ENCODE results near the gene AFF4.

DNA sequence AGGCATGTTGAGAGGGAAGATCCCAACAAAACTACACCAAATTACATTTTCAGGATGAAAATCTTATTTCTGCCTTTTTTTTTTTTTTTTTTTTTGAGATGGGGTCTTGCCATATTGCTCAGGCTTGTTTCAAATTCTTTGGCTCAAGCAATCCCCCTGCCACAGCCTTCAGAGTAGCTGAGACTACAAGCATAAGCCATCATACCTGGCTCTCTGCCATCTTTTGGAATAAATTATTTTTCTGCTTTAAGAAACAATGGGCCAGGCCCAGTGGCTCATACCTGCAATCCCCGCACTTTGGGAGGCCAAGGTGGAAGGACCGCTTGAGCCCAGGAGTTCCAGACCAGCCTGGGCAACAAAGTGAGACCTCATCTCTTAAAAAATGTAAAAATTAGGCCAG lies 14.3 kb downstream of the AFF4 start:
- TF ChIP-seq ZNF24 (IDR thresholded peaks at IDR 0.05) = no peak
- TF ChIP-seq EP300 (IDR thresholded peaks at IDR 0.05; ENCODE audit: borderline replicate concordance in 1 of 2, control insufficient read depth in 1 of 2, low read depth in 2 of 2, low read length in 2 of 2) = no peak
- no peak for TF ChIP-seq POLR2AphosphoS5 (IDR thresholded peaks at IDR 0.05; ENCODE audit: low read length)
- TF ChIP-seq FOS (IDR thresholded peaks at IDR 0.05; ENCODE audit: borderline replicate concordance, extremely low read depth, insufficient read length) = no peak
- TF ChIP-seq TAF1 (IDR thresholded peaks at IDR 0.05; ENCODE audit: borderline replicate concordance, low read depth, low read length) = no peak
- TF ChIP-seq HDAC2 (IDR thresholded peaks at IDR 0.05) = no peak
- no peak for TF ChIP-seq EGR1 (IDR thresholded peaks at IDR 0.05; ENCODE audit: borderline replicate concordance in 1 of 2, low read depth in 2 of 2, low read length in 2 of 2)
- TF ChIP-seq MXI1 (IDR thresholded peaks at IDR 0.05; ENCODE audit: low read depth, low read length) = no peak
- no peak for TF ChIP-seq PBX3 (IDR thresholded peaks at IDR 0.05; ENCODE audit: insufficient replicate concordance, low read depth, low read length)
- TF ChIP-seq RAD51 (IDR thresholded peaks at IDR 0.05) = no peak
- TF ChIP-seq POLR2A (IDR thresholded peaks at IDR 0.05; ENCODE audit: low read depth, low read length) = no peak
